ENCODE measurements around the gene IL36B. TPM values are rescaled to one million over a fixed set of nuclear protein-coding genes. Genes with fewer than 3 reads are reported as not detected.
"Not testable (repeated sequence)": the region's sequence is repeated elsewhere in the genome, so short reads cannot be mapped to it uniquely, and the experiment has no call there.

Gene IL36B
- not detected for total RNA-seq

DNA sequence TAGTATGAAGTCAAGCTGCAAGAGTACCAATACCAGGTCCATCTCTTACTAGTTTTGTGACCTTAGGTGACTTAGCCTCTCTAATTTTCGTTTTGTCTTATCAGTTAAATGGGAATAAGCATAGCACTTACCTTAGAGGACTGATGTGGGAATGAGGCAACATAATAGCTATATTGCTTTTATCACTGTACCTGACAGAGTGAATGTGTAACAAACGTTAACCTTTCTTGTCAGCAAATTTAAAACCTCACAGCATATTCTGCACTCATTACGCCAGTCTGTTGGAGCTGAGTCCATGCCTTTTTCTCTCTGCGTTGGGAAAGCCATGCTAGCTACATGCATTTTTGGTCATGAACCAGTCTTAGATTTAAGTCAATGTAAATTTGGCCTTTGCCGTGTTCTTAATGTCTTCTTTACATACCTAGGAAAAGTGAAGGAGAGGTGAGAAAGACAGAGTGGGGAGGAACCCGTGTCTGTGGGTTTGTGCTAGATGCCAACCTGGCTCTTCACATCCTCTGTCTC is at the start of gene IL36B:
IL36B (minus strand) TSS at position 472 of the 522 bp plus-strand sequence.
- ChIA-PET CTCF (interaction anchor here (1.0 to 1.5 kb wide), 2 partner anchors 14 to 111 kb away, joined by 3 to 4 read pairs; no protein-coding TSS in a partner anchor), POLR2A (no interaction called here)
- Mint-ChIP-seq H3K27ac (no peak within 1 kb of the TSS), H3K36me3 (ENCODE audit: low read depth) (no peaks in the 10 kb centered on the region), H3K27me3 (ENCODE audit: low read depth) (peaks cover 4% of the 10 kb centered on the region), H3K9me3 (ENCODE audit: insufficient read depth) (peaks cover 12% of the 10 kb centered on the region), H3K4me1 (ENCODE audit: low read depth) (peaks cover 6% of the 10 kb centered on the region), H3K4me3 (no peak within 1 kb of the TSS)
- ATAC-seq: no peak
- no peak for DNase-seq

DNA sequence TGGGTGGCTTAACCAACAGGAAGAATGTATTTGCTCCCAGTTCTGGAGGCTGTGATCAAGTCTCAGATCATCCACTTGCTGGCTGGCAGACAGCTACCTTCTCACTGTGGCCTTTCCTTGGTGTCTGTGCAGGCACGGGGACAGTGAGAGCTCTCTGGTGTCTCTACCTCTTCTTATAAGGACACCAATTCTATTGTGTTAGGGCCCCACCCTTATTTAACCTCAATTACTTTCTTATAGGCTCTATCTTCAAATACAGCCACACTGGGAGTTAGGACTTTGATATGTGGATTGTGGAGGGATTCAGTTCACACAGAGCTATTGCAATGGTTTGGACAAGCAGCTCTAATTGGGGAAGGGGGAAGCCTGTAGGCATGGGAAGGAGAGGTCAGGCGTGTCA is 49.5 kb upstream of the IL36B start:
- Mint-ChIP-seq H3K9me3 (ENCODE audit: insufficient read depth) (peaks cover 14% of the 10 kb centered on the region), H3K4me3 (no peak overlapping the region), H3K27me3 (ENCODE audit: low read depth) (no peaks in the 10 kb centered on the region), H3K36me3 (ENCODE audit: low read depth) (peaks cover 14% of the 10 kb centered on the region), H3K27ac (no peak overlapping the region), H3K4me1 (ENCODE audit: low read depth) (peaks cover 38% of the 10 kb centered on the region)
- ATAC-seq (no peak), DNase-seq (no peak)
- ChIA-PET CTCF (interaction anchor here (1.9 to 3.7 kb wide), 2 partner anchors 22 to 36 kb away, joined by 8 to 15 read pairs; no protein-coding TSS in a partner anchor), POLR2A (no interaction called here)

- H3K36me3 Mint-ChIP-seq (ENCODE audit: low read depth): peaks cover 14% of the 10 kb centered on the region
- H3K4me3 Mint-ChIP-seq: peak overlapping the region; percentile 60
- H3K27ac Mint-ChIP-seq: peak overlapping the region; percentile 79
- POLR2A ChIA-PET: interaction anchor here (1.4 to 1.5 kb wide), 2 partner anchors 8 to 82 kb away, joined by 3 to 5 read pairs; no protein-coding TSS in a partner anchor
- H3K27me3 Mint-ChIP-seq (ENCODE audit: low read depth): peaks cover 8% of the 10 kb centered on the region
- CTCF ChIA-PET: interaction anchor here (0.7 to 2.1 kb wide), 8 partner anchors 8 to 292 kb away, joined by 3 to 20 read pairs (median 4); no protein-coding TSS in a partner anchor
- peaks cover 25% of the 10 kb centered on the region for H3K9me3 Mint-ChIP-seq (ENCODE audit: insufficient read depth)
- no peak for DNase-seq
- ATAC-seq: peak; percentile 5
- peaks cover 30% of the 10 kb centered on the region for H3K4me1 Mint-ChIP-seq (ENCODE audit: low read depth)
These were observed 45.9 kb upstream of the IL36B start for GRCh38 chr2:113098532-113098931.

DNA sequence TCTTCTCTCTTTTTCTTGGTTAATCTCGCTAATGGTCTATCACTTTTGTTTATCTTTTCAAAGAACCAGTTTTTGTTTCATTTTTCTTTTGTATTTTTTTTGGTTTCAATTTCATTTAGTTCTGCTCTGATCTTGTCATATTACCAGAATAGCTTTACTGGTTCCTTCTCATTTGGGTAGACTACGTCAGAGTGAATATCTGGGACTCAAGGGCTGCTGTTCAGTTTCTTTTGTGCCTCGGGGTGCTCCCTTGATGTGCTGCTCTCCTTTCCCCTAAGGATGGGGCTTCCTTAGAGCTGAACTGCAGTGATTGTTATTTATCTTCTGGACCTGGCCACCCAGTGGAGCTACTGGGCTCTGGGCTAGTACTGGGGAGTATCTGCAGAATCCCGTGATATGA is 45.4 kb upstream of the IL36B start:
- POLR2A ChIA-PET: interaction anchor here (1.4 to 1.5 kb wide), 2 partner anchors 9 to 82 kb away, joined by 3 to 5 read pairs; no protein-coding TSS in a partner anchor
- Mint-ChIP-seq H3K27ac (peak overlapping the region; percentile 79), H3K36me3 (ENCODE audit: low read depth) (peaks cover 14% of the 10 kb centered on the region), H3K4me3 (peak overlapping the region; percentile 60), H3K4me1 (ENCODE audit: low read depth) (peaks cover 28% of the 10 kb centered on the region), H3K9me3 (ENCODE audit: insufficient read depth) (peaks cover 20% of the 10 kb centered on the region), H3K27me3 (ENCODE audit: low read depth) (peaks cover 9% of the 10 kb centered on the region)
- ATAC-seq (peak; percentile 79), DNase-seq (no peak)
- CTCF ChIA-PET: interaction anchor here (0.7 to 2.1 kb wide), 9 partner anchors 8 to 292 kb away, joined by 3 to 20 read pairs (median 3); no protein-coding TSS in a partner anchor

DNA sequence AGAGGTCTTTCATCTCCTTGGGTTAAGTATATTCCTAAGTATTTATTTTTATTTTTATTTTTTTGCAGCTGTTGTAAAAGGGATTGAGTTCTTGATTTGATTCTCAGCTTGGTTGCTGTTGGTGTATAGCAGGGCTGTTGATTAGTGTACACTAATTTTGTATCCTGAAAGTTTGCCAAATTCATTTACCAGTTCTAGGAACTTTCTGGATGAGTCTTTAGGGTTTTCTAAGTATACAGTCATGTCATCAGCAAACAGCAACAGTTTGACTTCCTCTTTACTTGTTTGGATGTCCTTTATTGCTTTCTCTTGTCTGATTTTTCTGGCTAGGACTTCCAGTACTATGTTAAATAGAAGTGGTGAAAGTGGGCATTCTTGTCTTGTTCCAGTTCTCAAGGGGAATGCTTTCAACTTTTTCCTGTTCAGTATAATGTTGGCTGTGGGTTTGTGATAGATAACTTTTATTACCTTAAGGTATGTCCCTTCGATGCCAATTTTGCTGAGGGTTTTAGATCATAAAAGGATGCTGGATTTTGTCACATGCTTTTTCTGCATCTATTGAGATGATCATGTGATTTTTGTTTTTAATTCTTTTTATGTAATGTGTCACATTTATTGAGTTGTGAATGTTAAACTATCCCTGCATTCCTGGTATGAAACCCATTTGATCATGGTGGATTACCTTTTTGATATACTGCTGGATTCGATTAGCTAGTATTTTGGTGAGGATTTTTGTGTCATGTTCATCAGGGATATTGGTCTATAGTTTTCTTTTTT is 44.4 kb upstream of the IL36B start:
- Mint-ChIP-seq H3K4me1 (ENCODE audit: low read depth) (peaks cover 22% of the 10 kb centered on the region), H3K9me3 (ENCODE audit: insufficient read depth) (peaks cover 20% of the 10 kb centered on the region)
- ChIA-PET POLR2A (interaction anchor here (1.4 to 1.5 kb wide), 2 partner anchors 10 to 83 kb away, joined by 3 to 5 read pairs; no protein-coding TSS in a partner anchor), CTCF (interaction anchor here (1.1 to 2.1 kb wide), 5 partner anchors 8 to 104 kb away, joined by 3 to 20 read pairs (median 3); no protein-coding TSS in a partner anchor)
- H3K4me3 Mint-ChIP-seq; H3K27me3 Mint-ChIP-seq (ENCODE audit: low read depth); DNase-seq; H3K27ac Mint-ChIP-seq; H3K36me3 Mint-ChIP-seq (ENCODE audit: low read depth); ATAC-seq: not testable (repeated sequence)

DNA sequence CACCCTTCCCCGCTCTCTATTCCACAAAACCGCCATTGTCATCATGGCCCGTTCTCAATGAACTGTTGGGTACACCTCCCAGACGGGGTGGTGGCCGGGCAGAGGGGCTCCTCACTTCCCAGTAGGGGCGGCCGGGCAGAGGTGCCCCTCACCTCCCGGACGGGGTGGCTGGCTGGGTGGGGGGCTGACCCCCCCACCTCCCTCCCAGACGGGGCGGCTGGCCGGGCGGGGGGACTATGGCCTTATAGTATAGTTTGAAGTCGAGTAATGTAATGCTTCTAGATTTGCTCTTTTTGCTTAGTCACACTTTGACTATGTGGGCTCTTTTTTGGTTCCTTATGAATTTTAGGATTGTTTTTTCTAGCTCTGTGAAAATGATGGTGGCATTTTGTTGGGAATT is 43.6 kb upstream of the IL36B start:
- H3K36me3 Mint-ChIP-seq (ENCODE audit: low read depth); H3K27ac Mint-ChIP-seq; H3K27me3 Mint-ChIP-seq (ENCODE audit: low read depth); DNase-seq; POLR2A ChIA-PET; ATAC-seq; H3K4me3 Mint-ChIP-seq; CTCF ChIA-PET: not testable (repeated sequence)
- H3K9me3 Mint-ChIP-seq (ENCODE audit: insufficient read depth): peaks cover 20% of the 10 kb centered on the region
- peaks cover 18% of the 10 kb centered on the region for H3K4me1 Mint-ChIP-seq (ENCODE audit: low read depth)

- ChIA-PET CTCF (interaction anchor here (0.8 to 1.3 kb wide), 2 partner anchors 13 to 43 kb away, joined by 3 to 5 read pairs; no protein-coding TSS in a partner anchor), POLR2A (no interaction called here)
- no peak overlapping the region for H3K4me3 Mint-ChIP-seq
- DNase-seq: no peak
- H3K27me3 Mint-ChIP-seq (ENCODE audit: low read depth): peaks cover 9% of the 10 kb centered on the region
- H3K27ac Mint-ChIP-seq: no peak overlapping the region
- peaks cover 7% of the 10 kb centered on the region for H3K36me3 Mint-ChIP-seq (ENCODE audit: low read depth)
- peaks cover 18% of the 10 kb centered on the region for H3K4me1 Mint-ChIP-seq (ENCODE audit: low read depth)
- ATAC-seq: no peak
- H3K9me3 Mint-ChIP-seq (ENCODE audit: insufficient read depth): peaks cover 20% of the 10 kb centered on the region
These were observed 40.9 kb upstream of the IL36B start for GRCh38 chr2:113093613-113093977.

- ATAC-seq: no peak
- H3K4me3 Mint-ChIP-seq: no peak overlapping the region
- peaks cover 7% of the 10 kb centered on the region for H3K36me3 Mint-ChIP-seq (ENCODE audit: low read depth)
- no peak overlapping the region for H3K27ac Mint-ChIP-seq
- DNase-seq: no peak
- POLR2A ChIA-PET: no interaction called here
- H3K4me1 Mint-ChIP-seq (ENCODE audit: low read depth): peaks cover 13% of the 10 kb centered on the region
- peaks cover 9% of the 10 kb centered on the region for H3K27me3 Mint-ChIP-seq (ENCODE audit: low read depth)
- peaks cover 19% of the 10 kb centered on the region for H3K9me3 Mint-ChIP-seq (ENCODE audit: insufficient read depth)
- CTCF ChIA-PET: interaction anchor here (0.8 to 1.3 kb wide), 3 partner anchors 13 to 106 kb away, joined by 3 to 5 read pairs (median 3); no protein-coding TSS in a partner anchor
These were observed 40.4 kb upstream of the IL36B start for GRCh38 chr2:113092864-113093612.

- POLR2A ChIA-PET: interaction anchor here (0.6 kb wide), 1 partner anchor 295 kb away, joined by 4 read pairs; no protein-coding TSS in a partner anchor
These were observed 38.7 kb upstream of the IL36B start for GRCh38 chr2:113091231-113091896.

GRCh38 chr2:113089916-113090315 is 37.2 kb upstream of the IL36B start:
- ATAC-seq: no peak
- Mint-ChIP-seq H3K36me3 (ENCODE audit: low read depth) (no peaks in the 10 kb centered on the region), H3K9me3 (ENCODE audit: insufficient read depth) (no peaks in the 10 kb centered on the region), H3K27ac (no peak overlapping the region), H3K27me3 (ENCODE audit: low read depth) (peaks cover 9% of the 10 kb centered on the region), H3K4me3 (no peak overlapping the region), H3K4me1 (ENCODE audit: low read depth) (no peaks in the 10 kb centered on the region)
- DNase-seq: no peak
- CTCF ChIA-PET: interaction anchor here (0.6 to 4.2 kb wide), 12 partner anchors 8 to 301 kb away, joined by 3 to 44 read pairs (median 4); no protein-coding TSS in a partner anchor
- POLR2A ChIA-PET: interaction anchor here (1.0 to 1.5 kb wide), 2 partner anchors 24 to 85 kb away, joined by 3 to 7 read pairs; no protein-coding TSS in a partner anchor

More at GRCh38 chr2:113091231-113091896, 38.7 kb upstream of the IL36B start:
- CTCF ChIA-PET: interaction anchor here (0.7 to 4.2 kb wide), 3 partner anchors 13 to 90 kb away, joined by 3 to 44 read pairs (median 5); no protein-coding TSS in a partner anchor
- DNase-seq (no peak), ATAC-seq (no peak)
- Mint-ChIP-seq H3K27me3 (ENCODE audit: low read depth) (peaks cover 12% of the 10 kb centered on the region), H3K27ac (no peak overlapping the region), H3K4me1 (ENCODE audit: low read depth) (no peaks in the 10 kb centered on the region), H3K4me3 (no peak overlapping the region), H3K36me3 (ENCODE audit: low read depth) (no peaks in the 10 kb centered on the region), H3K9me3 (ENCODE audit: insufficient read depth) (peaks cover 6% of the 10 kb centered on the region)

All from activated CD8-positive, alpha-beta T cell treated with anti-CD3 and anti-CD28 coated beads, Interleukin-2, amount 10 ng/mL, durations not matched to agents 7 days and 5 days (primary cell).